Peyer's patch (tissue), 4 donors: ENCODE data around the gene ACAD11.

Experiments
- POLR2A ChIP-seq, 2 donors: fragments of 450-650 bp; IDR thresholded peaks; one replicate each; pipeline ENCODE4 v1.5.1; 2017; ENCODE audit warnings: antibody characterized with exemption in 2 of 2, mild to moderate bottlenecking in 2 of 2, moderate library complexity in 2 of 2
- TF ChIP-seq, protein P1 (sequence below), 6 experiments: fragments of 450-650 bp in 4 of 6; fragments of 200-600 bp in 2 of 6; sonication (generic) in 1 of 6; IDR thresholded peaks; one replicate each; pipeline ENCODE4 v1.5.1; 2017 to 2019; ENCODE audit warnings: antibody characterized with exemption in 6 of 6, mild to moderate bottlenecking in 3 of 6, moderate library complexity in 1 of 6

DNA sequence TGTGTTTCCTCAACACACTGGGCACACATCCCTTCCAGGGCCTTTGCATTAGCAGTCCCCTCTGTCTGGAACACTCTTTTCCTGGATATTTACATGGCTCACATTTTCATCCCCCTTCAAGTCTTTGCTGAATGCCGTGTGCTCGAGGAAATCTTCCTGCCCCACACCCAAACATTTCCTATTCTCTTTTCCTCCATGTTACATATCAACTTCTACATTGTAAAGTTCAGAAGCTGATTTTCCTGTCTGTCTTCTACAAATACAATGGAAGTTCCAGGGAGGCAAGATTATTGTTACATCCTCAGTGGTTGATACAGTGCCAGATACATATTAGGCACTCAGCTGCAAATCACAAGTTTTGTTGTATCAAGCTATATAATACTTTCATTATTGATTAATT is 4.1 kb downstream of the ACAD11 start:
- TF ChIP-seq POLR2A (IDR thresholded peaks at IDR 0.05), result no peak
- TF ChIP-seq, protein P1, sequence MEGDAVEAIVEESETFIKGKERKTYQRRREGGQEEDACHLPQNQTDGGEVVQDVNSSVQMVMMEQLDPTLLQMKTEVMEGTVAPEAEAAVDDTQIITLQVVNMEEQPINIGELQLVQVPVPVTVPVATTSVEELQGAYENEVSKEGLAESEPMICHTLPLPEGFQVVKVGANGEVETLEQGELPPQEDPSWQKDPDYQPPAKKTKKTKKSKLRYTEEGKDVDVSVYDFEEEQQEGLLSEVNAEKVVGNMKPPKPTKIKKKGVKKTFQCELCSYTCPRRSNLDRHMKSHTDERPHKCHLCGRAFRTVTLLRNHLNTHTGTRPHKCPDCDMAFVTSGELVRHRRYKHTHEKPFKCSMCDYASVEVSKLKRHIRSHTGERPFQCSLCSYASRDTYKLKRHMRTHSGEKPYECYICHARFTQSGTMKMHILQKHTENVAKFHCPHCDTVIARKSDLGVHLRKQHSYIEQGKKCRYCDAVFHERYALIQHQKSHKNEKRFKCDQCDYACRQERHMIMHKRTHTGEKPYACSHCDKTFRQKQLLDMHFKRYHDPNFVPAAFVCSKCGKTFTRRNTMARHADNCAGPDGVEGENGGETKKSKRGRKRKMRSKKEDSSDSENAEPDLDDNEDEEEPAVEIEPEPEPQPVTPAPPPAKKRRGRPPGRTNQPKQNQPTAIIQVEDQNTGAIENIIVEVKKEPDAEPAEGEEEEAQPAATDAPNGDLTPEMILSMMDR (IDR thresholded peaks at IDR 0.05), result no peak
